Ishikawa (cell line): ENCODE results near the gene CDK5R1.

Source experiments
- EP300 ChIP-seq: IDR thresholded peaks from 2 replicates; pipeline ENCODE4 v1.6.1; 2012; ENCODE audit warnings: borderline replicate concordance
- MAX ChIP-seq: IDR thresholded peaks from 2 replicates; pipeline ENCODE4 v1.6.1; 2012
- REST ChIP-seq: IDR thresholded peaks from 2 replicates; pipeline ENCODE4 v1.6.1; 2012; ENCODE audit warnings: low read depth, mild to moderate bottlenecking
- TEAD4 ChIP-seq: IDR thresholded peaks from 2 replicates; pipeline ENCODE4 v1.6.1; 2012
- USF1 ChIP-seq: IDR thresholded peaks from 2 replicates; pipeline ENCODE4 v1.6.1; 2012
- ZBTB7A ChIP-seq: IDR thresholded peaks from 2 replicates; pipeline ENCODE4 v1.6.1; 2012; ENCODE audit warnings: low read depth

DNA sequence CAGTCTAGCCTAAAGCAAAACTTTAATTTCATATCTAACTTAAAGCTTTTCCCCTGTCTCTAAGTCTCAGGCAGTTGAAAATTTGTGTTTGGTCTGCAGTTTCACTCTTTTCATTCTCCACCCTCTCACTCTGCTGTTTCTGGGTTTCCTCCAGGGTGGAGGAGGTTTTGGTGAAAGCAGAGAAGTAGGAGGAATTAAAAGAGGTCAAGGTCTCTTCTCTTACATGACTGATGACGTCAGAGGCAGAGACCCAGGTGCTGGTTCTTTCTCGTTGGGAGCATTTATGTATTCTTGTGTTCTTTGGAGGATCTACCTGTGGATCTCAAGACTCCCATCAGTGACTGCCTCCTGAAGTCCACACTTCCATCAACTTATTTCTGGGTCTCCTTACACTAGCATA lies 44.9 kb upstream of the CDK5R1 start:
- TF ChIP-seq MAX (no peak), ZBTB7A (no peak), EP300 (no peak), TEAD4 (no peak), REST (no peak), USF1 (no peak)
